Measurements from ENCODE around the gene SYNPO.

The SYNPO gene

GRCh38 chr5:150598006-150598405, 42.5 kb upstream of the SYNPO start:
- H3K14ac ChIP-seq (ENCODE audit: low read length): peak overlapping the region; percentile 76
- H3K18ac ChIP-seq (ENCODE audit: low read length): no peak overlapping the region
- H3K4ac ChIP-seq (ENCODE audit: low read depth, low read length): peak overlapping the region; percentile 72
- peak overlapping the region; percentile 34 for H2BK5ac ChIP-seq (ENCODE audit: low read depth, low read length, poor library complexity)
- H4K91ac ChIP-seq (ENCODE audit: low read depth, low read length): peak overlapping the region; percentile 94
- H3K79me1 ChIP-seq (ENCODE audit: low read length): peaks cover 48% of the 10 kb centered on the region
- H3K4me1 ChIP-seq (ENCODE audit: control insufficient read depth in 1 of 2, insufficient read depth in 2 of 2, low read length in 2 of 2): peaks cover 32 to 43% of the 10 kb centered on the region in 2 experiments
- WGBS (ENCODE audit: extremely low coverage, insufficient coverage, insufficient read length): no CpG with 5 or more reads among the region's 10 CpGs
- no peak overlapping the region for H4K12ac ChIP-seq (ENCODE audit: low read depth, low read length)
- no peaks in the 10 kb centered on the region for H3K27me3 ChIP-seq (ENCODE audit: insufficient read depth, low read length)
- H2AFZ ChIP-seq (ENCODE audit: insufficient read depth, low read length, poor library complexity): no peak overlapping the region
- peak overlapping the region; percentile 55 for H2BK120ac ChIP-seq (ENCODE audit: insufficient read depth, low read length, poor library complexity)
- no peaks in the 10 kb centered on the region for H3K36me3 ChIP-seq (ENCODE audit: control insufficient read depth in 1 of 2, insufficient read depth in 2 of 2, low read length in 2 of 2)
- no peak overlapping the region for H3K27ac ChIP-seq (ENCODE audit: low read depth, low read length)
- peak overlapping the region; percentile 4 for H3K4me3 ChIP-seq (ENCODE audit: low read depth, low read length)
- peak overlapping the region; percentile 98 for H2BK12ac ChIP-seq (ENCODE audit: low read length)
- H3K9me3 ChIP-seq (ENCODE audit: insufficient read depth, low read depth, low read length): no peaks in the 10 kb centered on the region
- DNase-seq: no peak
- peak overlapping the region; percentile 96 for H2AK5ac ChIP-seq (ENCODE audit: low read length)
- peaks cover 12% of the 10 kb centered on the region for H3K79me2 ChIP-seq (ENCODE audit: control insufficient read depth, insufficient read depth, low read length, poor library complexity)
- no peak overlapping the region for H3K4me2 ChIP-seq (ENCODE audit: low read length)
- H3K23ac ChIP-seq (ENCODE audit: low read length): no peak overlapping the region
- H3K9ac ChIP-seq (ENCODE audit: low read length): no peak overlapping the region
- H4K8ac ChIP-seq (ENCODE audit: low read depth, low read length): peak overlapping the region; percentile 31

DNA sequence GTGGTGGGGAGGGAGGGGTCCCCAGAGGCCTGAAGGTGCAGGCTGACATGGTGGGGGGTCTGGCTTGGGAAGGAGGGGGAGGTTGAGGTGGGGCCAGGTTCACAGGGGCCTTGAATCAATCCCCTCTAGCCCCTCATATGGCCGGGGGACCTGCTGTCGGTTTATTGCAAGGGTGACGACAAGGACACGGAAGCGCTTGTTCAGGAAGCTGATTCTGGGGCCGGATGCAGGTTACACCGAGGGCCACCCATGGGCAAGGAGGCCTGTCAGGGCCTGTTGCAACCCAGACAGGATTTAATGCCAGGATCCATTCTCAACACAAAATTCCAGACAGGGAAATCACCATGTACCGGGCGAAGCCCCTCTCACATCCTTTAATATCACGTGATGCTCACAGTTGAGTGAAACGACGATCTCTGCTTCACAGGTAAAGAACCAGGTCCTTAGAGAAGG, 41.6 kb upstream of the SYNPO start:
- H3K9ac ChIP-seq (ENCODE audit: low read length): no peak overlapping the region
- H3K79me2 ChIP-seq (ENCODE audit: control insufficient read depth, insufficient read depth, low read length, poor library complexity): peaks cover 11% of the 10 kb centered on the region
- H4K8ac ChIP-seq (ENCODE audit: low read depth, low read length): no peak overlapping the region
- peak overlapping the region; percentile 13 for H3K14ac ChIP-seq (ENCODE audit: low read length)
- H3K27ac ChIP-seq (ENCODE audit: low read depth, low read length): no peak overlapping the region
- no CpG with 5 or more reads among the region's 12 CpGs for WGBS (ENCODE audit: extremely low coverage, insufficient coverage, insufficient read length)
- no peak overlapping the region for H3K23ac ChIP-seq (ENCODE audit: low read length)
- no peak overlapping the region for H2AFZ ChIP-seq (ENCODE audit: insufficient read depth, low read length, poor library complexity)
- peak overlapping the region; percentile 67 for H4K91ac ChIP-seq (ENCODE audit: low read depth, low read length)
- H2AK5ac ChIP-seq (ENCODE audit: low read length): peak overlapping the region; percentile 3
- H3K18ac ChIP-seq (ENCODE audit: low read length): no peak overlapping the region
- no peak overlapping the region for H3K4ac ChIP-seq (ENCODE audit: low read depth, low read length)
- H3K9me3 ChIP-seq (ENCODE audit: insufficient read depth, low read depth, low read length): no peaks in the 10 kb centered on the region
- no peak overlapping the region for H3K4me3 ChIP-seq (ENCODE audit: low read depth, low read length)
- H3K4me2 ChIP-seq (ENCODE audit: low read length): no peak overlapping the region
- no peaks in the 10 kb centered on the region for H3K36me3 ChIP-seq (ENCODE audit: control insufficient read depth in 1 of 2, insufficient read depth in 2 of 2, low read length in 2 of 2)
- peaks cover 30 to 35% of the 10 kb centered on the region in 2 experiments for H3K4me1 ChIP-seq (ENCODE audit: control insufficient read depth in 1 of 2, insufficient read depth in 2 of 2, low read length in 2 of 2)
- H2BK120ac ChIP-seq (ENCODE audit: insufficient read depth, low read length, poor library complexity): no peak overlapping the region
- H2BK5ac ChIP-seq (ENCODE audit: low read depth, low read length, poor library complexity): no peak overlapping the region
- DNase-seq: no peak
- no peak overlapping the region for H4K12ac ChIP-seq (ENCODE audit: low read depth, low read length)
- no peaks in the 10 kb centered on the region for H3K27me3 ChIP-seq (ENCODE audit: insufficient read depth, low read length)
- H3K79me1 ChIP-seq (ENCODE audit: low read length): peaks cover 39% of the 10 kb centered on the region
- peak overlapping the region; percentile 27 for H2BK12ac ChIP-seq (ENCODE audit: low read length)

DNA sequence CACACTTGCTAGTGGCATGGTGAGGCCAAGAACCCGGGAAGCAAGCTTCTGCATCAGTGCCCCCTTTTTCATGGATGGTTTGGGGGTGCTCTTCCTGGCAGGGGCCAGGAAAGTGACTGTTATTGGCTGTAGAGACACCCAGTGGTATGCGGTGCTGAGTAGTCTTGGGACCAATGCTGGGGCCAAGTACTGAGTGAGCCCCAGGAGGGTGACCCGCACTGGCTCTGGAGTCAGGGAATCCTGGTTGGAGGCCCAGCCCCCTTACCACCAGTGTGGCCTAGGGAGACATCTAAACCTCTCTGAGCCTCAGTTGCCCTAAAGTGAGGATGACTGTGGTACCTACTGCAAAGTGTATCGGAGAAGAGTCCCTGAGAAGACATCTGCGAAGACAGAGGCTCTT, 41.2 kb upstream of the SYNPO start:
- no peak overlapping the region for H3K23ac ChIP-seq (ENCODE audit: low read length)
- H3K27ac ChIP-seq (ENCODE audit: low read depth, low read length): no peak overlapping the region
- peaks cover 27 to 31% of the 10 kb centered on the region in 2 experiments for H3K4me1 ChIP-seq (ENCODE audit: control insufficient read depth in 1 of 2, insufficient read depth in 2 of 2, low read length in 2 of 2)
- H3K4me2 ChIP-seq (ENCODE audit: low read length): no peak overlapping the region
- H2BK120ac ChIP-seq (ENCODE audit: insufficient read depth, low read length, poor library complexity): peak overlapping the region; percentile 21
- H2AK5ac ChIP-seq (ENCODE audit: low read length): no peak overlapping the region
- H4K91ac ChIP-seq (ENCODE audit: low read depth, low read length): peak overlapping the region; percentile 67
- H4K8ac ChIP-seq (ENCODE audit: low read depth, low read length): no peak overlapping the region
- no peaks in the 10 kb centered on the region for H3K9me3 ChIP-seq (ENCODE audit: insufficient read depth, low read depth, low read length)
- H3K4me3 ChIP-seq (ENCODE audit: low read depth, low read length): no peak overlapping the region
- H4K12ac ChIP-seq (ENCODE audit: low read depth, low read length): no peak overlapping the region
- H3K27me3 ChIP-seq (ENCODE audit: insufficient read depth, low read length): no peaks in the 10 kb centered on the region
- no peaks in the 10 kb centered on the region for H3K36me3 ChIP-seq (ENCODE audit: control insufficient read depth in 1 of 2, insufficient read depth in 2 of 2, low read length in 2 of 2)
- H2AFZ ChIP-seq (ENCODE audit: insufficient read depth, low read length, poor library complexity): no peak overlapping the region
- peaks cover 7% of the 10 kb centered on the region for H3K79me2 ChIP-seq (ENCODE audit: control insufficient read depth, insufficient read depth, low read length, poor library complexity)
- no peak overlapping the region for H3K18ac ChIP-seq (ENCODE audit: low read length)
- DNase-seq: no peak
- no peak overlapping the region for H2BK5ac ChIP-seq (ENCODE audit: low read depth, low read length, poor library complexity)
- WGBS (ENCODE audit: extremely low coverage, insufficient coverage, insufficient read length): no CpG with 5 or more reads among the region's 5 CpGs
- peak overlapping the region; percentile 53 for H2BK12ac ChIP-seq (ENCODE audit: low read length)
- no peak overlapping the region for H3K4ac ChIP-seq (ENCODE audit: low read depth, low read length)
- no peak overlapping the region for H3K9ac ChIP-seq (ENCODE audit: low read length)
- peaks cover 35% of the 10 kb centered on the region for H3K79me1 ChIP-seq (ENCODE audit: low read length)
- no peak overlapping the region for H3K14ac ChIP-seq (ENCODE audit: low read length)

GRCh38 chr5:150599917-150600511, 40.4 kb upstream of the SYNPO start:
- no CpG with 5 or more reads among the region's 11 CpGs for WGBS (ENCODE audit: extremely low coverage, insufficient coverage, insufficient read length)
- H3K4me3 ChIP-seq (ENCODE audit: low read depth, low read length): no peak overlapping the region
- H2AK5ac ChIP-seq (ENCODE audit: low read length): peak overlapping the region; percentile 50
- H2BK120ac ChIP-seq (ENCODE audit: insufficient read depth, low read length, poor library complexity): peak overlapping the region; percentile 21
- H3K79me1 ChIP-seq (ENCODE audit: low read length): peaks cover 28% of the 10 kb centered on the region
- no peak overlapping the region for H3K9ac ChIP-seq (ENCODE audit: low read length)
- peak overlapping the region; percentile 53 for H2BK12ac ChIP-seq (ENCODE audit: low read length)
- no peaks in the 10 kb centered on the region for H3K36me3 ChIP-seq (ENCODE audit: control insufficient read depth in 1 of 2, insufficient read depth in 2 of 2, low read length in 2 of 2)
- no peak overlapping the region for H3K23ac ChIP-seq (ENCODE audit: low read length)
- peaks cover 20 to 24% of the 10 kb centered on the region in 2 experiments for H3K4me1 ChIP-seq (ENCODE audit: control insufficient read depth in 1 of 2, insufficient read depth in 2 of 2, low read length in 2 of 2)
- no peak overlapping the region for H2BK5ac ChIP-seq (ENCODE audit: low read depth, low read length, poor library complexity)
- peaks cover 5% of the 10 kb centered on the region for H3K79me2 ChIP-seq (ENCODE audit: control insufficient read depth, insufficient read depth, low read length, poor library complexity)
- no peak overlapping the region for H4K12ac ChIP-seq (ENCODE audit: low read depth, low read length)
- no peaks in the 10 kb centered on the region for H3K9me3 ChIP-seq (ENCODE audit: insufficient read depth, low read depth, low read length)
- H3K18ac ChIP-seq (ENCODE audit: low read length): no peak overlapping the region
- H3K27ac ChIP-seq (ENCODE audit: low read depth, low read length): no peak overlapping the region
- H2AFZ ChIP-seq (ENCODE audit: insufficient read depth, low read length, poor library complexity): no peak overlapping the region
- H4K8ac ChIP-seq (ENCODE audit: low read depth, low read length): no peak overlapping the region
- H3K14ac ChIP-seq (ENCODE audit: low read length): peak overlapping the region; percentile 11
- peak overlapping the region; percentile 15 for H4K91ac ChIP-seq (ENCODE audit: low read depth, low read length)
- DNase-seq: no peak
- H3K4ac ChIP-seq (ENCODE audit: low read depth, low read length): peak overlapping the region; percentile 8
- no peaks in the 10 kb centered on the region for H3K27me3 ChIP-seq (ENCODE audit: insufficient read depth, low read length)
- H3K4me2 ChIP-seq (ENCODE audit: low read length): no peak overlapping the region

Data from trophoblast cell (in vitro differentiated cells and primary cell).